Trophoblast cell (in vitro differentiated cells and primary cell): Measurements from ENCODE around the gene FGGY.

ENCODE experiments used
- DNase-seq, 2 donors: peaks; one replicate each; pipeline ENCODE4 v3.0.0-alpha.2; 2016
- H2AFZ ChIP-seq: 2 replicates; pipeline ENCODE4 v1.6.1; 2013; ENCODE audit warnings: low read length, moderate library complexity, mild to moderate bottlenecking; ENCODE audit not compliant: insufficient read depth, poor library complexity
- H2AK5ac ChIP-seq: 2 replicates; pipeline ENCODE4 v1.6.1; 2013; ENCODE audit warnings: mild to moderate bottlenecking, low read length
- H2BK120ac ChIP-seq: 2 replicates; pipeline ENCODE4 v1.6.1; 2013; ENCODE audit warnings: low read length, mild to moderate bottlenecking, moderate library complexity; ENCODE audit not compliant: insufficient read depth, poor library complexity
- H2BK12ac ChIP-seq: 2 replicates; pipeline ENCODE4 v1.6.1; 2013; ENCODE audit warnings: mild to moderate bottlenecking, low read length, moderate library complexity
- H2BK5ac ChIP-seq: 2 replicates; pipeline ENCODE4 v1.6.1; 2013; ENCODE audit warnings: low read length, low read depth, moderate library complexity, mild to moderate bottlenecking; ENCODE audit not compliant: poor library complexity
- H3K14ac ChIP-seq: 2 replicates; pipeline ENCODE4 v1.6.1; 2013; ENCODE audit warnings: mild to moderate bottlenecking, low read length
- H3K18ac ChIP-seq: 2 replicates; pipeline ENCODE4 v1.6.1; 2013; ENCODE audit warnings: mild to moderate bottlenecking, low read length
- H3K23ac ChIP-seq: 2 replicates; pipeline ENCODE4 v1.6.1; 2013; ENCODE audit warnings: low read length
- H3K27ac ChIP-seq: 2 replicates; pipeline ENCODE4 v1.5.1; 2013; ENCODE audit warnings: low read depth, mild to moderate bottlenecking, inconsistent platforms, low read length, moderate library complexity
- H3K27me3 ChIP-seq: 2 replicates; pipeline ENCODE4 v1.6.1; 2013; ENCODE audit warnings: inconsistent platforms, mild to moderate bottlenecking, low read length, moderate library complexity; ENCODE audit not compliant: insufficient read depth
- H3K36me3 ChIP-seq, 2 experiments: 1 replicate in 1 of 2; 2 replicates in 1 of 2; pipeline ENCODE4 v1.6.1; 2013; ENCODE audit warnings: low read length in 2 of 2, mild to moderate bottlenecking in 2 of 2, moderate library complexity in 1 of 2; ENCODE audit not compliant: insufficient read depth in 2 of 2, control insufficient read depth in 1 of 2
- H3K4ac ChIP-seq: 2 replicates; pipeline ENCODE4 v1.6.1; 2013; ENCODE audit warnings: low read depth, mild to moderate bottlenecking, low read length, moderate library complexity
- H3K4me1 ChIP-seq, 2 experiments: 1 replicate in 1 of 2; 2 replicates in 1 of 2; pipeline ENCODE4 v1.6.1; 2013; ENCODE audit warnings: low read length in 2 of 2, mild to moderate bottlenecking in 2 of 2, moderate library complexity in 1 of 2; ENCODE audit not compliant: insufficient read depth in 2 of 2, control insufficient read depth in 1 of 2
- H3K4me2 ChIP-seq: 2 replicates; pipeline ENCODE4 v1.6.1; 2013; ENCODE audit warnings: inconsistent platforms, mild to moderate bottlenecking, low read length, moderate library complexity
- H3K4me3 ChIP-seq: 2 replicates; pipeline ENCODE4 v1.5.1; 2013; ENCODE audit warnings: mild to moderate bottlenecking, low read depth, low read length, inconsistent platforms
- H3K79me1 ChIP-seq: one replicate; pipeline ENCODE4 v1.6.1; 2013; ENCODE audit warnings: low read length
- H3K79me2 ChIP-seq: 2 replicates; pipeline ENCODE4 v1.6.1; 2013; ENCODE audit warnings: low read length, mild to moderate bottlenecking; ENCODE audit not compliant: control insufficient read depth, insufficient read depth, poor library complexity
- H3K9ac ChIP-seq: 2 replicates; pipeline ENCODE4 v1.6.1; 2013; ENCODE audit warnings: mild to moderate bottlenecking, low read length
- H3K9me3 ChIP-seq: 2 replicates; pipeline ENCODE4 v1.6.1; 2013; ENCODE audit warnings: low read depth, mild to moderate bottlenecking, control low read depth, inconsistent platforms, low read length; ENCODE audit not compliant: insufficient read depth
- H4K12ac ChIP-seq: 2 replicates; pipeline ENCODE4 v1.6.1; 2013; ENCODE audit warnings: low read depth, mild to moderate bottlenecking, low read length, moderate library complexity
- H4K8ac ChIP-seq: 2 replicates; pipeline ENCODE4 v1.6.1; 2013; ENCODE audit warnings: low read depth, mild to moderate bottlenecking, low read length, moderate library complexity
- H4K91ac ChIP-seq: one replicate; pipeline ENCODE4 v1.6.1; 2013; ENCODE audit warnings: low read depth, mild to moderate bottlenecking, low read length, moderate library complexity
- WGBS: extraction: QIAGEN DNeasy Blood & Tissue Kit; methylation state at CpG from one replicate; pipeline ENCODE4 v1.1.7; 2013; ENCODE audit warnings: missing lambda C conversion rate; ENCODE audit not compliant: insufficient read length, insufficient coverage; ENCODE audit errors: extremely low coverage; 5-methylcytosine and 5-hydroxymethylcytosine counted together

Gene FGGY

DNA sequence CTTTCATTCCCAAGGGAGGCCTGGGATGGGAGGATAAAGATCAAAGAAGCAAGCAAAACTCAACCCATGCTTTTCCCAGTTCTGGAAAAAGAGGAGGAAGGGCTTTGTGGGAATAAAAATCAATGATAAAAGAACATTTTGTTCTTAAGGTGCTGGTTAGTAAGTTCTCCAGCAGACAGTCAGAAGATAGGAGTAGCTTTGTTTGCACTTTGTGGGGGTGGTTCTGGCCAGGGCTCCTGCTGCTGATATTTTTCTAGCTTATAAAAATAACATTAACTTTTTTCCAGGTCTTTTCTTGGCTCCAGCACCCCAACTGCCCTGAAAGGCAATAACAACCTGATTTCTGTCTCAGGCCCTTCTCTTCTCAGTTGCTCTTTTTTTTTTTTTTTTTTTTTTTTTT, 220.0 kb downstream of the FGGY start:
- H3K27me3 ChIP-seq: no peaks in the 10 kb centered on the region
- no peak overlapping the region for H4K12ac ChIP-seq

DNA sequence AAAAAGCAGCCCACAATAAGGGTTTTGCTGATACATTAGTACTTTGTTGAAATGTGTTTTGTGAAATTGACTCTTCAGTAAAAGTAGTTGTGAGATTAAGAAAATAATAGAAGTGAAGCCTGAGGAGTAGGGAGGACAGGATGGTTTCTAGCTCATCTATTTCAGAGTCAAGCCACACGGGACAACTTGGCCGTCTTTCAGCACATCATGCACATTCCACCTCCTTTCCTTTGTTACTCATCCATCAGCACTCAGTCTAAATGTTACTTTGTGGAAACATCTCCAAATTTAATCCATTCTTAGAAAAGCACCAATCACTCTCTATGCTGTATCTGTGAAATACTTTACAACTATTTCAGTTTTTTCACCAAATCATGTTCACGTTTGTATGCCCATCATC, 223.3 kb downstream of the FGGY start:
- H4K12ac ChIP-seq: no peak overlapping the region
- no peak overlapping the region for H2AK5ac ChIP-seq
- H3K36me3 ChIP-seq: no peaks in the 10 kb centered on the region
- WGBS: no CpG with 5 or more reads among the region's 3 CpGs
- no peak overlapping the region for H2AFZ ChIP-seq
- H3K23ac ChIP-seq: no peak overlapping the region
- H4K91ac ChIP-seq: no peak overlapping the region
- H3K27ac ChIP-seq: no peak overlapping the region
- H2BK12ac ChIP-seq: no peak overlapping the region
- no peaks in the 10 kb centered on the region for H3K4me1 ChIP-seq
- H3K4ac ChIP-seq: no peak overlapping the region
- H3K9me3 ChIP-seq: no peaks in the 10 kb centered on the region
- no peak overlapping the region for H3K14ac ChIP-seq
- no peaks in the 10 kb centered on the region for H3K79me2 ChIP-seq
- no peak overlapping the region for H4K8ac ChIP-seq
- no peak overlapping the region for H2BK120ac ChIP-seq
- no peak overlapping the region for H3K4me3 ChIP-seq
- H3K9ac ChIP-seq: no peak overlapping the region
- no peak for DNase-seq
- no peaks in the 10 kb centered on the region for H3K79me1 ChIP-seq
- no peak overlapping the region for H2BK5ac ChIP-seq
- H3K27me3 ChIP-seq: no peaks in the 10 kb centered on the region
- no peak overlapping the region for H3K18ac ChIP-seq
- no peak overlapping the region for H3K4me2 ChIP-seq

More for the DNA sequence above, 220.0 kb downstream of the FGGY start:
- Histone ChIP-seq H3K9me3 (no peaks in the 10 kb centered on the region), H2BK120ac (no peak overlapping the region), H3K4me3 (no peak overlapping the region), H2AFZ (no peak overlapping the region), H3K14ac (no peak overlapping the region), H4K8ac (no peak overlapping the region), H2AK5ac (no peak overlapping the region), H4K91ac (no peak overlapping the region), H3K18ac (no peak overlapping the region), H3K79me1 (no peaks in the 10 kb centered on the region), H3K23ac (no peak overlapping the region), H2BK5ac (no peak overlapping the region), H3K79me2 (no peaks in the 10 kb centered on the region), H3K4me2 (no peak overlapping the region), H3K4ac (no peak overlapping the region), H3K27ac (no peak overlapping the region), H3K36me3 (no peaks in the 10 kb centered on the region), H3K9ac (no peak overlapping the region), H3K4me1 (peaks cover 0 to 3% of the 10 kb centered on the region in 2 experiments), H2BK12ac (no peak overlapping the region)
- DNase-seq: no peak

DNA sequence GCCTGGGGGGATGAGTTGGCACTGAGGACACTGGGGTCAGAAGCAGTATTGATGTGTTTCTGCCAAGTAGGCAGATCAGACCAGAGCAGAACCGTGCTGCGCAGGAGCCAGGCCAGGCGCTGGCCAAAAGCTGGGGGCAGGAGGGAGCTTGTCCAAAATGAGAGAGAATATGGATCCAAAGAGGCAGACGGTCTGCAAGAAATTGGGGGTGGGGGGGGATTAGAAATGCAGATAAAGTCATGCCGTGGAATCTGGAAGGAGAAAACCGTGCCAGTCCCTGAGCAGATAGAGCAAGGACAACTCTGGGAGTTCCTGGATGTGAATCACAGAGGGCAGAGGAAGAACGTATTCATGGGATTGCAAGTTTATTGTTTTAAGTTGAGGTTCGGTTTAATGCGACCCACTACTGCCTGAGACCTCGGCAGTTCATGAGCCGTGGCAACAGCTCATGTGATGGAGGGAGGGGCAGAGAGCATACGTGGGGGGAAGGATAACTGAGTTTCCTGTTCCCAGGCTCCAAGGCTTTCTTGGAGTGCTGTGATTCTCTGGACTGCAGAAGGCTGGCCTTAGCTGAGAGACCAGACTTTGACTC, 224.0 kb downstream of the FGGY start:
- Histone ChIP-seq H3K23ac (no peak overlapping the region), H2BK120ac (no peak overlapping the region), H4K12ac (no peak overlapping the region), H2AFZ (no peak overlapping the region), H2BK5ac (no peak overlapping the region), H3K4me2 (no peak overlapping the region), H3K9me3 (no peaks in the 10 kb centered on the region), H3K9ac (no peak overlapping the region), H3K27ac (no peak overlapping the region), H2BK12ac (no peak overlapping the region), H3K4me1 (no peaks in the 10 kb centered on the region), H3K14ac (no peak overlapping the region), H3K27me3 (no peaks in the 10 kb centered on the region), H2AK5ac (no peak overlapping the region), H4K8ac (no peak overlapping the region), H3K18ac (no peak overlapping the region), H3K79me2 (no peaks in the 10 kb centered on the region), H3K4ac (no peak overlapping the region), H4K91ac (no peak overlapping the region), H3K4me3 (no peak overlapping the region), H3K36me3 (no peaks in the 10 kb centered on the region), H3K79me1 (no peaks in the 10 kb centered on the region)
- WGBS: no CpG with 5 or more reads among the region's 12 CpGs
- no peak for DNase-seq

DNA sequence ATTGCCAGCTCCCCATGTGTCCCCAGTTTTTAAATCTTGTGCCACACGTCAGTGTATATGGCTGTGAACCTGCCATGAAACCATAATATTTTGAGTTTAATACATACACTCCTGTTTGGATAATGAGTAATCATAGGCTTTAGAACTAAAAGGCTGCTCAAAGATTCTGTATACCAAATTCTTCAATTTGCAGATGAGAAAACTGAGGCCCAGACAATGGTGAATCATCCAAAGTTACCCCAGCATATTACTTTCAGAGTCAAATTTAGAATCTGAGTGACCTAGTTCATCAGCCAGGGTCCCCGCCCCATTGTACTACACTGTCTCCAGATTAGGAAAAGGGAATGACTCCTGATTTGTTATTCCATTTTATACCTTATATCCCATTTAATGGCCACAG, 224.6 kb downstream of the FGGY start:
- H3K4me2 ChIP-seq: no peak overlapping the region
- WGBS: no CpG with 5 or more reads among the region's 2 CpGs

More for the DNA sequence above, 224.6 kb downstream of the FGGY start:
- Histone ChIP-seq H4K8ac (no peak overlapping the region), H3K36me3 (no peaks in the 10 kb centered on the region), H2AK5ac (no peak overlapping the region), H2BK120ac (no peak overlapping the region), H3K14ac (no peak overlapping the region), H3K9ac (no peak overlapping the region), H3K27ac (no peak overlapping the region), H3K9me3 (no peaks in the 10 kb centered on the region), H4K91ac (no peak overlapping the region), H3K18ac (no peak overlapping the region), H2AFZ (no peak overlapping the region), H2BK12ac (no peak overlapping the region), H3K4me1 (no peaks in the 10 kb centered on the region), H3K79me2 (no peaks in the 10 kb centered on the region), H3K4me3 (no peak overlapping the region), H4K12ac (no peak overlapping the region), H3K4ac (no peak overlapping the region), H3K27me3 (no peaks in the 10 kb centered on the region), H3K79me1 (no peaks in the 10 kb centered on the region), H3K23ac (no peak overlapping the region), H2BK5ac (no peak overlapping the region)
- DNase-seq: no peak
